GM19351 (cell line): Measurements from ENCODE around the gene PNISR.
"Not testable (repeated sequence)": the region's sequence is repeated elsewhere in the genome, so short reads cannot be mapped to it uniquely, and the experiment has no call there.

ENCODE experiments used
- ATAC-seq: cut with Tn5 transposase; IDR thresholded peaks from one replicate; pipeline ENCODE4 v1.9.1; 2021; ENCODE audit warnings: mild to moderate bottlenecking, moderate library complexity; ENCODE audit not compliant: unreplicated experiment

PNISR gene

GRCh38 chr6:99424761-99425646 is at the start of gene PNISR:
Gene PNISR (minus strand): TSS chr6:99425308. CDS start chr6:99414659, 10,649 bp downstream.
- ATAC-seq = peak; percentile 87

- no peak for ATAC-seq
Observed at GRCh38 chr6:99473730-99474129, 48.6 kb upstream of the PNISR start.

GRCh38 chr6:99471638-99472037 is 46.5 kb upstream of the PNISR start:
- ATAC-seq = no peak

- ATAC-seq = peak; percentile 75
Observed at GRCh38 chr6:99467509-99468106, 42.5 kb upstream of the PNISR start.

- ATAC-seq = not testable (repeated sequence)
Observed at GRCh38 chr6:99459133-99459532, 34.0 kb upstream of the PNISR start.

GRCh38 chr6:99458319-99458718 is 33.2 kb upstream of the PNISR start:
- ATAC-seq = peak; percentile 63

- no peak for ATAC-seq
Observed at GRCh38 chr6:99446076-99446475, 21.0 kb upstream of the PNISR start.

- peak; percentile 94 for ATAC-seq
Observed at GRCh38 chr6:99434702-99435530, 9.8 kb upstream of the PNISR start.

- ATAC-seq = no peak
Observed at GRCh38 chr6:99432877-99433276, 7.8 kb upstream of the PNISR start.

- no peak for ATAC-seq
Observed at GRCh38 chr6:99431901-99432300, 6.8 kb upstream of the PNISR start.

GRCh38 chr6:99427988-99428387 is 2.9 kb upstream of the PNISR start:
- ATAC-seq = no peak

GRCh38 chr6:99426451-99426757 is 1.3 kb upstream of the PNISR start:
- no peak for ATAC-seq

- peak; percentile 51 for ATAC-seq
Observed at GRCh38 chr6:99425647-99426450, 741 bp upstream of the PNISR start.

- ATAC-seq = no peak
Observed at GRCh38 chr6:99424022-99424421, 1.1 kb downstream of the PNISR start.

GRCh38 chr6:99422912-99423311 is 2.2 kb downstream of the PNISR start:
- no peak for ATAC-seq

GRCh38 chr6:99416892-99417767 is 8.0 kb downstream of the PNISR start:
- ATAC-seq = peak; percentile 81

GRCh38 chr6:99416226-99416625 is 8.9 kb downstream of the PNISR start:
- no peak for ATAC-seq

- no peak for ATAC-seq
Observed at GRCh38 chr6:99415446-99415845, 9.7 kb downstream of the PNISR start.

- no peak for ATAC-seq
Observed at GRCh38 chr6:99412065-99412464, 13.0 kb downstream of the PNISR start.

- no peak for ATAC-seq
Observed at GRCh38 chr6:99409672-99410071, 15.4 kb downstream of the PNISR start.
